Fibroblast of the aortic adventitia (primary cell): Measurements from ENCODE around the gene ZNHIT2. TPM values are rescaled to one million over a fixed set of nuclear protein-coding genes. Genes with fewer than 3 reads are reported as not detected.

Experiments used
- DNase-seq: peaks from one replicate; pipeline ENCODE4 v3.0.0-alpha.2; 2010; ENCODE audit warnings: low read depth
- H3K4me3 ChIP-seq: 2 replicates; pipeline ENCODE4 v1.5.1; 2011; ENCODE audit warnings: low read depth, mild to moderate bottlenecking, control low read depth, low read length, moderate library complexity
- total RNA-seq: library from RNA; depleted of rRNA; stranded (reverse); fragments of >200 nt; gene quantifications from 2 replicates; pipeline ENCODE4 v1.2.3, GENCODE V29; 2012; ENCODE audit warnings: low replicate concordance
- TF ChIP-seq, protein P1 (sequence below): IDR thresholded peaks from 2 replicates; pipeline ENCODE4 v1.5.1; 2011; ENCODE audit warnings: mild to moderate bottlenecking, low read length, control low read depth, inconsistent platforms; ENCODE audit not compliant: insufficient read depth

Gene ZNHIT2
- total RNA-seq, 1 donor: 9.9 TPM

GRCh38 chr11:65130631-65131416 lies 13.3 kb upstream of the ZNHIT2 start:
- no peak for DNase-seq
- TF ChIP-seq, protein P1, sequence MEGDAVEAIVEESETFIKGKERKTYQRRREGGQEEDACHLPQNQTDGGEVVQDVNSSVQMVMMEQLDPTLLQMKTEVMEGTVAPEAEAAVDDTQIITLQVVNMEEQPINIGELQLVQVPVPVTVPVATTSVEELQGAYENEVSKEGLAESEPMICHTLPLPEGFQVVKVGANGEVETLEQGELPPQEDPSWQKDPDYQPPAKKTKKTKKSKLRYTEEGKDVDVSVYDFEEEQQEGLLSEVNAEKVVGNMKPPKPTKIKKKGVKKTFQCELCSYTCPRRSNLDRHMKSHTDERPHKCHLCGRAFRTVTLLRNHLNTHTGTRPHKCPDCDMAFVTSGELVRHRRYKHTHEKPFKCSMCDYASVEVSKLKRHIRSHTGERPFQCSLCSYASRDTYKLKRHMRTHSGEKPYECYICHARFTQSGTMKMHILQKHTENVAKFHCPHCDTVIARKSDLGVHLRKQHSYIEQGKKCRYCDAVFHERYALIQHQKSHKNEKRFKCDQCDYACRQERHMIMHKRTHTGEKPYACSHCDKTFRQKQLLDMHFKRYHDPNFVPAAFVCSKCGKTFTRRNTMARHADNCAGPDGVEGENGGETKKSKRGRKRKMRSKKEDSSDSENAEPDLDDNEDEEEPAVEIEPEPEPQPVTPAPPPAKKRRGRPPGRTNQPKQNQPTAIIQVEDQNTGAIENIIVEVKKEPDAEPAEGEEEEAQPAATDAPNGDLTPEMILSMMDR: no peak
- no peak overlapping the region for H3K4me3 ChIP-seq

DNA sequence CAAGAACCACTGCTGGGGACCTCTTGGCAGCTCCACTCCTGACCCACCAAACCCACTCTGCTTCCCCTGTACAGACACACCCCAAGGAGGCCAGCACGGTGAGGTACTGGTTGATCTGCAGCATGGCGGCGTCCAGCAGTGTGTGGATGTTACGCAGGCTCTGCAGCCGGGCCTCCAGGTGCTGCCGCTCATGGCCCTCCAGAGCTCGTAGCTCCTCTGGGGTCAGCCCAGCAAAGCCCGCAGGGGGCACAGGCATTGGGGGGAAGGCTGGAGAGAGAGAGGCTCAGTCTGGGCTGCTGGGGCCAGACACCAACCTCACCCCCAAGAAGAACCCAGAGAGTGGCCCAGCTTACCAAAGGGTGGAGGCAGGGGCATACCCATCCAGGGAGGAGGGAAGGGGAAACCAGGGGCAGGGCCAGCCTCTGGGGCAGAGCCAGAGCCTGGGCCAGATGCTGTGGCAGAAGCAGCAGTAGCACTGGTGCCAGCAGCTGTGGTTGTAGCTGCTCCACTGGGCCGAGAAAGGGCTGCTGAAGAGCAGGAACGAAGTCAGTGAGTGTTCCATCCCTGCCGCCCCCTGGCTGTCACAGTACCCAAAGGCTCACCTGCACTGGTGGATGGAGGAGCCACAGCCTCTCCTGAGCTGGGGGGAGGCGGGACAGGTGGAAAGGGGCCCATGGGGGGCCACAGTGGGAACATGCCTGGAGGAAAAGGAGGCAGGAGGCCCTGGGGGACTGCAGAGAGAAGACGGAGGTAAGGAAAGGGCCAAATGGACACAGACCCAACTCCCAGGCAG lies 12.3 kb upstream of the ZNHIT2 start:
- TF ChIP-seq, protein P1: no peak
- DNase-seq: no peak

GRCh38 chr11:65128182-65129145 lies 11.0 kb upstream of the ZNHIT2 start:
- no peak overlapping the region for H3K4me3 ChIP-seq
- TF ChIP-seq, protein P1: no peak
- DNase-seq: no peak

More for the DNA sequence above, 12.3 kb upstream of the ZNHIT2 start:
- H3K4me3 ChIP-seq: no peak overlapping the region

- no peak for DNase-seq
- TF ChIP-seq, protein P1: no peak
- no peak overlapping the region for H3K4me3 ChIP-seq
Observed at GRCh38 chr11:65127473-65128181, 10.1 kb upstream of the ZNHIT2 start.

DNA sequence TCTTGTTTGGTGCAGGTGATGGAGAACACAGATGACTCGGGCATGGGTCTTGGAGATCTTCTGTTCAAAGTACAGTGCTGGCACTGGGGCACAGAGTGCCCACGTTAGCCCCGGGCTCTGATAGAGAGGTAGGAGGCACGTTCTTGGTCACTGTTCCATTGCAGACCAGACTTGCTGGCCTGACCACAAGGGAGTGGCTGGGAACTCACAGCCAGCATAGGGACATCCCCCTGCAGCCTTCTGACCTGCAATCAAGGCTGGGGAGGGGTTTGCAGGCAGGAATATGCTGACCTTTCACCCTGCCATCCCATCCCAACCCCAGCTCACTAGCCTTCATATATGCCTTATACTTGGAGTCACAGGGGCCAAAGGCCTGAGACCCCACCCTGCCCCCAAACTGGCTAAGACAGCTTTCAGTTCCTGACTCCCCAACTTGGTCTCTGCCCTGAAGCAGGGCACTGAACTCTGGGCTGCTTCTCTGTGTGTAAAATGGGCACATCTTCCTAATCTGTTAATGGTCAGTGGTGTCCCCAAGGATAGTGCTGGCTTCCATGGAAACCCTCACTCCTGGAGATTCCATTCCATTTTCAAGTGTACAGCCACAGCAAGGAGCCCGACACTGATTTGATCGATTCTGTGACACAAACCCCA lies 9.2 kb upstream of the ZNHIT2 start:
- no peak for DNase-seq
- no peak overlapping the region for H3K4me3 ChIP-seq
- TF ChIP-seq, protein P1: no peak
